Body of pancreas (tissue), 4 donors: Measurements from ENCODE around the gene ATG7. TPM values are rescaled to one million over a fixed set of nuclear protein-coding genes. Genes with fewer than 3 reads are reported as not detected.

Experiments
- ATAC-seq: fragments of 150-250 bp; one replicate; pipeline ENCODE4 v1.9.1; 2016
- DNase-seq, 4 donors: peaks; one replicate each; pipeline ENCODE4 v3.0.0-alpha.2; 2019
- H3K27ac ChIP-seq, 4 donors: fragments of 200-600 bp; sonication (generic); 1 replicate in 3 of 4; 2 replicates in 1 of 4; pipeline versions ENCODE4 v1.5.1 to v1.6.1; 2016 to 2019; ENCODE audit warnings: mild to moderate bottlenecking in 1 of 4, mixed read lengths in 1 of 4, moderate library complexity in 1 of 4
- H3K27me3 ChIP-seq, 2 donors: fragments of 200-600 bp; sonication (generic); one replicate each; pipeline ENCODE4 v1.6.0; 2016; ENCODE audit warnings: mild to moderate bottlenecking in 1 of 2
- H3K36me3 ChIP-seq, 2 donors: fragments of 200-600 bp; sonication (generic); replicated peaks in 1 of 2; 2 replicates each; pipeline ENCODE4 v1.5.1; 2016; ENCODE audit warnings: low read depth in 2 of 2; ENCODE audit not compliant: insufficient read depth in 1 of 2
- H3K4me1 ChIP-seq: fragments of 200-600 bp; sonication (generic); one replicate; pipeline ENCODE4 v1.6.0; 2016
- H3K4me3 ChIP-seq, 2 donors: fragments of 200-600 bp; sonication (generic); 1 replicate in 1 of 2; 2 replicates in 1 of 2; pipeline ENCODE4 v1.5.1; 2016 to 2019
- H3K9me3 ChIP-seq, 3 donors: fragments of 200-600 bp; sonication (generic); 1 replicate in 2 of 3; 2 replicates in 1 of 3; pipeline ENCODE4 v1.5.1; 2016
- POLR2A ChIP-seq, 3 donors: fragments of 450-650 bp; IDR thresholded peaks; one replicate each; pipeline ENCODE4 v1.6.1; 2016; ENCODE audit warnings: antibody characterized with exemption in 3 of 3, mild to moderate bottlenecking in 2 of 3
- WGBS, 2 donors: methylation state at CpG; one replicate each; pipeline ENCODE4 v1.1.5; 2017; 5-methylcytosine and 5-hydroxymethylcytosine counted together
- intact Hi-C: fragments of 100-400 bp; cut with DNase I; formaldehyde crosslinking; loops from one replicate; pipeline ENCODE4 v1.15.1; 2023
- total RNA-seq, 2 donors: library from RNA; depleted of rRNA; stranded (reverse); fragments of >200 nt; gene quantifications; one replicate each; pipeline ENCODE4 v1.1.0, GENCODE V29; 2016
- TF ChIP-seq, protein P1 (sequence below), 7 experiments: fragments of 450-650 bp in 4 of 7; fragments of 200-600 bp in 3 of 7; sonication (generic) in 3 of 7; IDR thresholded peaks; one replicate each; pipeline ENCODE4 v1.5.1; 2016 to 2019; ENCODE audit warnings: antibody characterized with exemption in 7 of 7

ATG7 gene
- total RNA-seq, 2 donors from 2014 or later, result 40.5 to 43.6 TPM

GRCh38 chr3:11289864-11290263 is 17.7 kb downstream of the ATG7 start:
- no peaks in the 10 kb centered on the region for H3K36me3 ChIP-seq
- H3K4me1 ChIP-seq, result no peaks in the 10 kb centered on the region
- WGBS, 2 donors, result 76 to 80% methylated on average over 3 of the region's 3 CpGs
- no peaks in the 10 kb centered on the region for H3K27me3 ChIP-seq
- intact Hi-C loops, result no loop called here
- DNase-seq (no peak), ATAC-seq (no peak)
- peak overlapping the region in 2 of 4 donors; percentile 44 to 59 for H3K27ac ChIP-seq
- no peak for TF ChIP-seq POLR2A (IDR thresholded peaks at IDR 0.05)
- TF ChIP-seq, protein P1, sequence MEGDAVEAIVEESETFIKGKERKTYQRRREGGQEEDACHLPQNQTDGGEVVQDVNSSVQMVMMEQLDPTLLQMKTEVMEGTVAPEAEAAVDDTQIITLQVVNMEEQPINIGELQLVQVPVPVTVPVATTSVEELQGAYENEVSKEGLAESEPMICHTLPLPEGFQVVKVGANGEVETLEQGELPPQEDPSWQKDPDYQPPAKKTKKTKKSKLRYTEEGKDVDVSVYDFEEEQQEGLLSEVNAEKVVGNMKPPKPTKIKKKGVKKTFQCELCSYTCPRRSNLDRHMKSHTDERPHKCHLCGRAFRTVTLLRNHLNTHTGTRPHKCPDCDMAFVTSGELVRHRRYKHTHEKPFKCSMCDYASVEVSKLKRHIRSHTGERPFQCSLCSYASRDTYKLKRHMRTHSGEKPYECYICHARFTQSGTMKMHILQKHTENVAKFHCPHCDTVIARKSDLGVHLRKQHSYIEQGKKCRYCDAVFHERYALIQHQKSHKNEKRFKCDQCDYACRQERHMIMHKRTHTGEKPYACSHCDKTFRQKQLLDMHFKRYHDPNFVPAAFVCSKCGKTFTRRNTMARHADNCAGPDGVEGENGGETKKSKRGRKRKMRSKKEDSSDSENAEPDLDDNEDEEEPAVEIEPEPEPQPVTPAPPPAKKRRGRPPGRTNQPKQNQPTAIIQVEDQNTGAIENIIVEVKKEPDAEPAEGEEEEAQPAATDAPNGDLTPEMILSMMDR (IDR thresholded peaks at IDR 0.05), result no peak
- no peak overlapping the region for H3K4me3 ChIP-seq
- no peaks in the 10 kb centered on the region for H3K9me3 ChIP-seq

GRCh38 chr3:11290743-11291680 is 18.8 kb downstream of the ATG7 start:
- intact Hi-C loops, result no loop called here
- Histone ChIP-seq H3K27ac (no peak overlapping the region), H3K27me3 (no peaks in the 10 kb centered on the region), H3K4me1 (no peaks in the 10 kb centered on the region), H3K36me3 (no peaks in the 10 kb centered on the region), H3K4me3 (no peak overlapping the region), H3K9me3 (no peaks in the 10 kb centered on the region)
- DNase-seq (no peak), ATAC-seq (no peak)
- TF ChIP-seq, protein P1 (IDR thresholded peaks at IDR 0.05), result no peak
- no peak for TF ChIP-seq POLR2A (IDR thresholded peaks at IDR 0.05)
- 83 to 87% methylated on average over 11 of the region's 11 CpGs for WGBS, 2 donors

DNA sequence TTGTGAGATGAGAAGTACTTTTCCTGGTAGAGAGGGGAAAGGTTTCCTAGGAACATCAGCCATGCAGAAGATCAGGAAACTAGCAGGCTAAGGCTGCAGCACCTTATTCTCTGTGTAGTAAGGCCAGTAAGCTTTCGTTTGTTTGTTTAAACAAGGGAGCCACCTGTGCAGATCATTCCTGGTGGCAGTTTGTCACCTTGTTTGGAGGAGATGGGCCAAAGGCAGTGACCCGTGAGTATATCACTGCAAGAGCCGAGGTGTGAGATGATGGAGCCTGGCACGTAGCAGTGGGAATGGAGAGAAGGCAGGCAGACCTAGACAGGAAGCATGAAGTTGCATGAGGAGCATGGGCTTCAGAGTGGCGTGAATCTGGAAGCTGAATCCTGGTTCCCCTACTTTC is 19.6 kb downstream of the ATG7 start:
- H3K9me3 ChIP-seq, result no peaks in the 10 kb centered on the region
- no peaks in the 10 kb centered on the region for H3K27me3 ChIP-seq
- H3K4me3 ChIP-seq, result no peak overlapping the region
- no peaks in the 10 kb centered on the region for H3K4me1 ChIP-seq
- WGBS, 2 donors, result 82 to 92% methylated on average over 5 of the region's 5 CpGs
- ATAC-seq, result no peak
- TF ChIP-seq POLR2A (IDR thresholded peaks at IDR 0.05), result no peak
- TF ChIP-seq, protein P1 (IDR thresholded peaks at IDR 0.05), result no peak
- H3K27ac ChIP-seq, result no peak overlapping the region
- intact Hi-C loops, result no loop called here
- no peaks in the 10 kb centered on the region for H3K36me3 ChIP-seq
- peak in 2 of 4 donors; percentile 15 to 28 for DNase-seq

GRCh38 chr3:11297126-11297525 is 24.9 kb downstream of the ATG7 start:
- Histone ChIP-seq H3K4me3 (no peak overlapping the region), H3K4me1 (no peaks in the 10 kb centered on the region), H3K27ac (no peak overlapping the region), H3K36me3 (no peaks in the 10 kb centered on the region), H3K9me3 (no peaks in the 10 kb centered on the region), H3K27me3 (no peaks in the 10 kb centered on the region)
- DNase-seq (no peak), ATAC-seq (no peak)
- TF ChIP-seq, protein P1 (IDR thresholded peaks at IDR 0.05), result no peak
- no peak for TF ChIP-seq POLR2A (IDR thresholded peaks at IDR 0.05)
- intact Hi-C loops, result no loop called here
- WGBS, 2 donors, result 92 to 99% methylated on average over 4 of the region's 4 CpGs
